Keratinocyte (primary cell): ENCODE data around the gene P2RY8. TPM values are rescaled to one million over a fixed set of nuclear protein-coding genes. Genes with fewer than 3 reads are reported as not detected.

ENCODE experiments used
- DNase-seq: peaks from one replicate; pipeline ENCODE4 v3.0.0-alpha.2; 2011; ENCODE audit warnings: low read depth, missing footprints, low spot score
- FAIRE-seq: peaks from 2 replicates; lab custom pipeline; 2011; peaks lifted over from hg19 to GRCh38; lab: Jason Lieb, UNC
- H2AFZ ChIP-seq: 2 replicates; pipeline ENCODE4 v1.6.0; 2012; ENCODE audit warnings: low read length, control low read depth, inconsistent platforms; ENCODE audit not compliant: control insufficient read depth
- H3K27ac ChIP-seq: 2 replicates; pipeline ENCODE4 v1.5.1; 2011; ENCODE audit warnings: low read length; ENCODE audit not compliant: control insufficient read depth, insufficient read depth
- H3K27me3 ChIP-seq: 3 replicates; pipeline ENCODE4 v1.6.0; 2011; ENCODE audit warnings: low read length; ENCODE audit not compliant: control insufficient read depth, insufficient read depth; ENCODE audit errors: extremely low read depth
- H3K36me3 ChIP-seq, 2 experiments: 2 replicates in 1 of 2; 3 replicates in 1 of 2; pipeline ENCODE4 v1.5.1; 2011; ENCODE audit warnings: low read length in 2 of 2, mild to moderate bottlenecking in 1 of 2; ENCODE audit not compliant: control insufficient read depth in 2 of 2, insufficient read depth in 2 of 2; ENCODE audit errors: extremely low read depth in 1 of 2
- H3K4me1 ChIP-seq: 3 replicates; pipeline ENCODE4 v1.5.1; 2011; ENCODE audit warnings: low read length; ENCODE audit not compliant: control insufficient read depth, insufficient read depth; ENCODE audit errors: extremely low read depth
- H3K4me2 ChIP-seq: 3 replicates; pipeline ENCODE4 v1.6.0; 2011; ENCODE audit warnings: low read depth, low read length; ENCODE audit not compliant: control insufficient read depth, insufficient read depth; ENCODE audit errors: extremely low read depth
- H3K4me3 ChIP-seq, 3 experiments: fragments of 200-600 bp in 1 of 3; sonication (generic) in 1 of 3; 2 replicates in 2 of 3; 3 replicates in 1 of 3; pipeline ENCODE4 v1.5.1; 2011 to 2016; ENCODE audit warnings: low read length in 3 of 3, mild to moderate bottlenecking in 3 of 3, control low read depth in 2 of 3, inconsistent platforms in 1 of 3, low read depth in 1 of 3, mixed read lengths in 1 of 3, mixed run types in 1 of 3, moderate library complexity in 1 of 3; ENCODE audit not compliant: control insufficient read depth in 2 of 3, insufficient read depth in 2 of 3; ENCODE audit errors: extremely low read depth in 1 of 3
- H3K79me2 ChIP-seq: 2 replicates; pipeline ENCODE4 v1.6.0; 2012; ENCODE audit warnings: low read length; ENCODE audit not compliant: control insufficient read depth, insufficient read depth
- H3K9ac ChIP-seq: 3 replicates; pipeline ENCODE4 v1.6.0; 2011; ENCODE audit warnings: low read length; ENCODE audit not compliant: control insufficient read depth, insufficient read depth; ENCODE audit errors: extremely low read depth
- H3K9me1 ChIP-seq: 3 replicates; pipeline ENCODE4 v1.6.0; 2011; ENCODE audit warnings: low read length; ENCODE audit not compliant: control insufficient read depth, insufficient read depth; ENCODE audit errors: extremely low read depth
- H3K9me3 ChIP-seq: 2 replicates; pipeline ENCODE4 v1.5.1; 2012; ENCODE audit warnings: low read depth, low read length; ENCODE audit not compliant: control insufficient read depth
- H4K20me1 ChIP-seq: 3 replicates; pipeline ENCODE4 v1.6.0; 2011; ENCODE audit warnings: low read length; ENCODE audit not compliant: control insufficient read depth, insufficient read depth; ENCODE audit errors: extremely low read depth
- CTCF ChIP-seq, 3 experiments: IDR thresholded peaks in 1 of 3; conservative IDR thresholded peaks in 1 of 3; optimal IDR thresholded peaks in 1 of 3; 2 replicates in 2 of 3; 3 replicates in 1 of 3; pipeline versions ENCODE3 to v1.5.1; 2011; ENCODE audit warnings: low read length in 3 of 3, mild to moderate bottlenecking in 3 of 3, moderate library complexity in 2 of 3, control low read depth in 1 of 3, inconsistent platforms in 1 of 3; ENCODE audit not compliant: insufficient read depth in 2 of 3; ENCODE audit errors: extremely low read depth in 1 of 3
- EZH2 ChIP-seq: IDR thresholded peaks from one replicate; pipeline ENCODE4 v1.6.1; 2012; ENCODE audit warnings: inconsistent platforms, mild to moderate bottlenecking, low read length, moderate library complexity
- dilution Hi-C: fragments of 300-500 bp; cut with MboI; formaldehyde crosslinking; loops from one replicate; pipeline ENCODE4 v1.7.0; 2020; ENCODE audit warnings: low sequenced_read_pairs; ENCODE audit not compliant: extremely low pct_ligation_motif_present
- polyA plus RNA-seq, 5 experiments: library from polyadenylated mRNA; depleted of rRNA in 3 of 5; stranded (reverse) in 3 of 5; stranded (forward) in 1 of 5; unstranded in 1 of 5; fragments of >200 nt; gene quantifications; 1 replicate in 1 of 5; 2 replicates in 3 of 5; 3 replicates in 1 of 5; pipeline versions ENCODE4 v1.2.1 to v1.2.3, GENCODE V29; 2011 to 2012; ENCODE audit warnings: missing spikeins in 2 of 5, low read depth in 1 of 5, low replicate concordance in 1 of 5

The P2RY8 gene
- polyA plus RNA-seq, 1 donor (not counting 4 experiments of a cell fraction or from before 2014, with no cell fraction given) = not detected

- Histone ChIP-seq H3K4me2 (no peak overlapping the region), H3K4me1 (no peaks in the 10 kb centered on the region), H2AFZ (no peak overlapping the region), H3K27me3 (no peaks in the 10 kb centered on the region), H3K27ac (no peak overlapping the region), H4K20me1 (no peaks in the 10 kb centered on the region), H3K9me1 (no peaks in the 10 kb centered on the region), H3K9me3 (peaks cover 5% of the 10 kb centered on the region), H3K9ac (no peak overlapping the region), H3K79me2 (no peaks in the 10 kb centered on the region), H3K4me3 (no peak overlapping the region), H3K36me3 (no peaks in the 10 kb centered on the region)
- dilution Hi-C loops = no loop called here
- FAIRE-seq (no peak), DNase-seq (no peak)
- TF ChIP-seq EZH2 (no peak), CTCF (optimal IDR thresholded peaks at IDR 0.05 in 1 of 3, IDR thresholded peaks at IDR 0.05 in 1 of 3, conservative IDR thresholded peaks at IDR 0.05 in 1 of 3; ENCODE audit: extremely low read depth in 1 of 3, insufficient read depth in 2 of 3, low read length in 3 of 3) (no peak)
These were observed 2.5 kb downstream of the P2RY8 start for GRCh38 chrX:1534301-1535168.

GRCh38 chrX:1533058-1533457 lies 3.9 kb downstream of the P2RY8 start:
- no peaks in the 10 kb centered on the region for H3K36me3 ChIP-seq
- no peaks in the 10 kb centered on the region for H4K20me1 ChIP-seq
- no peak overlapping the region for H3K9ac ChIP-seq
- DNase-seq = no peak
- H3K27me3 ChIP-seq = no peaks in the 10 kb centered on the region
- dilution Hi-C loops = no loop called here
- H3K27ac ChIP-seq = no peak overlapping the region
- H3K4me1 ChIP-seq = no peaks in the 10 kb centered on the region
- H3K4me3 ChIP-seq = no peak overlapping the region
- H3K4me2 ChIP-seq = no peak overlapping the region
- no peak for FAIRE-seq
- H3K9me3 ChIP-seq = peaks cover 5% of the 10 kb centered on the region
- TF ChIP-seq EZH2 = no peak
- no peak for TF ChIP-seq CTCF (optimal IDR thresholded peaks at IDR 0.05 in 1 of 3, IDR thresholded peaks at IDR 0.05 in 1 of 3, conservative IDR thresholded peaks at IDR 0.05 in 1 of 3; ENCODE audit: extremely low read depth in 1 of 3, insufficient read depth in 2 of 3, low read length in 3 of 3)
- no peaks in the 10 kb centered on the region for H3K79me2 ChIP-seq
- no peaks in the 10 kb centered on the region for H3K9me1 ChIP-seq
- H2AFZ ChIP-seq = no peak overlapping the region
